ENCODE measurements around the gene MED25.

DNA sequence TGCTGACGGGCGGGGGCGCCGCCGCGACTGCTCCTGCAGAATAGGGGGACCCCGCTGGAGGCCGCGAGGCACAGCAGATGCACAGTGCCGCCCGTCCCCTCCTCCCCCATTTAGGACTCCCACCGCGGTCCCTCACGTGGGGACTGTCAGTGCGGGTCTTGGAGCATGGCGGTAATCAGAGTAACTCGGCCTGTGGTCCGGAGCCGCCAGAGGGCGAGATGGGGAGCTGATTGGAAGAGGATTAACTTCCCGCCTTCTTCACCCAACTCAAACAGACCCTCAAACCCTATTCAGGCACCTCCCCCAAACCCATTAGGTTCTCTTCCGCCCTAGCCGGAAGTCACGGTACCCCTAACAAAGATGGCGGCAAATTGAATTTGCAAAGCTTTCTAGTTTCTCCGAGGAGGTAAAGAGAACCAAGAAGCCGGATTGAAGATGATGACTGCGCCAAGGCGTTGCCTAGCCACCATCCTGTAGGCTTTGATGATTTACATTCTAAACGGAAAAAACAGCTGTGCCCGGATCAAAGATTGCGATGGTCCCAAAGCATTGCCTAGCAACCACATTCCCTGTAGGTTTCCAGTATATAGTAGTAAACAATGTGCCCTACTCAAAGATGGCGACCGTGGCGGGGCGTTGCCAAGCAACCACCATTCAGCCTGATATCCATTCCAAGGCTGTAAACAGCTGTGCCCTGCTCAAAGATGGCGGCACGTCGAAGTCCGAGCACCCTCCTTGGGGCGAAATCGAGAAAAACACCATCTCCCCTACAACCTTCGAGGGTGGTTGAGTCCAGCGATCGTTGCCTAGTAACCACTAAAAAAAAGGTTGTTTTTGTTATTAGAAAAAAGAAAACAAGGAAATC, 4.9 kb upstream of the MED25 start, which contains the start of gene FUZ:
- TF ChIP-seq, protein P1, sequence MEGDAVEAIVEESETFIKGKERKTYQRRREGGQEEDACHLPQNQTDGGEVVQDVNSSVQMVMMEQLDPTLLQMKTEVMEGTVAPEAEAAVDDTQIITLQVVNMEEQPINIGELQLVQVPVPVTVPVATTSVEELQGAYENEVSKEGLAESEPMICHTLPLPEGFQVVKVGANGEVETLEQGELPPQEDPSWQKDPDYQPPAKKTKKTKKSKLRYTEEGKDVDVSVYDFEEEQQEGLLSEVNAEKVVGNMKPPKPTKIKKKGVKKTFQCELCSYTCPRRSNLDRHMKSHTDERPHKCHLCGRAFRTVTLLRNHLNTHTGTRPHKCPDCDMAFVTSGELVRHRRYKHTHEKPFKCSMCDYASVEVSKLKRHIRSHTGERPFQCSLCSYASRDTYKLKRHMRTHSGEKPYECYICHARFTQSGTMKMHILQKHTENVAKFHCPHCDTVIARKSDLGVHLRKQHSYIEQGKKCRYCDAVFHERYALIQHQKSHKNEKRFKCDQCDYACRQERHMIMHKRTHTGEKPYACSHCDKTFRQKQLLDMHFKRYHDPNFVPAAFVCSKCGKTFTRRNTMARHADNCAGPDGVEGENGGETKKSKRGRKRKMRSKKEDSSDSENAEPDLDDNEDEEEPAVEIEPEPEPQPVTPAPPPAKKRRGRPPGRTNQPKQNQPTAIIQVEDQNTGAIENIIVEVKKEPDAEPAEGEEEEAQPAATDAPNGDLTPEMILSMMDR (conservative IDR thresholded peaks at IDR 0.05), result no peak; the same call in 1 of the 2 replicates
- no peak for TF ChIP-seq EZH2 (IDR thresholded peaks at IDR 0.05; ENCODE audit: low read depth)
